Neural crest cell (in vitro differentiated cells): ENCODE measurements around the gene CSTB. TPM values are rescaled to one million over a fixed set of nuclear protein-coding genes. Genes with fewer than 3 reads are reported as not detected.
A peak's percentile ranks its signal among the peaks of the same experiment; 100 is the strongest.

ENCODE experiments used
- DNase-seq: peaks from one replicate; pipeline ENCODE4 v3.0.0; 2021; ENCODE audit warnings: low read depth, mixed read lengths, low spot score
- H3K27ac Mint-ChIP-seq: one replicate; pipeline ENCODE4 v1.8.0; 2021; ENCODE audit warnings: mild to moderate bottlenecking, mixed read lengths; ENCODE audit not compliant: unreplicated experiment
- H3K27me3 Mint-ChIP-seq: 2 replicates; pipeline ENCODE4 v1.8.0; 2021; ENCODE audit warnings: low read depth, mild to moderate bottlenecking, mixed read lengths
- H3K36me3 Mint-ChIP-seq: 2 replicates; pipeline ENCODE4 v1.8.0; 2021; ENCODE audit warnings: low read depth, mild to moderate bottlenecking, mixed read lengths
- H3K4me1 Mint-ChIP-seq: 2 replicates; pipeline ENCODE4 v1.8.0; 2021; ENCODE audit warnings: mixed read lengths
- H3K4me3 Mint-ChIP-seq: one replicate; pipeline ENCODE4 v1.8.0; 2021; ENCODE audit warnings: mild to moderate bottlenecking, mixed read lengths
- H3K9me3 Mint-ChIP-seq: 2 replicates; pipeline ENCODE4 v1.8.0; 2021; ENCODE audit warnings: mixed read lengths
- total RNA-seq: library from RNA; stranded (reverse); gene quantifications from 2 replicates; pipeline ENCODE4 v1.2.1, GENCODE V29; 2021
- TF ChIP-seq, protein P1 (sequence below): fragments of 200-600 bp; sonication (generic); conservative IDR thresholded peaks from 2 replicates; pipeline ENCODE4 v1.5.0; 2021; ENCODE audit warnings: antibody characterized with exemption, mild to moderate bottlenecking

Gene CSTB
- total RNA-seq, 1 donor from 2014 or later = 37.1 TPM

DNA sequence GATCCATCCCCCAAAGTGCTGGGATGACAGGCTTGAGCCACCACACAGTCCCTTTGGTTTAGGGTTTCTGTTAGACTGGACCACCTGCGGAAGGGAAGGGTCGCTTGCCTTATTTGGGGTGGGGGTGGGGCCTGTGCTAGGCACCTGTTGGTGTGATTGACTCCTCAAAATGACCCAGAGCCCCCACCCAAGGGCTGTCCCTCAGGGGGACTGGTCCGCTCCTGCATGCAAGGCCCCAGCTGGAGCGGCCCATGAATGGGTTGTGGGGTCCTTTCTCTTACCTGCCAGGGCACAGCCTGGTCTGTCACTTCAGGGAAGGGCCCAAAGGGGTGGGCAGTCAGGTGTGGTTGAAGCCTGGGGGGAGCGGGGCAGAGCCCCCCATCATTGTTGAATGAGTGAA, 1.8 kb upstream of the CSTB start:
- Mint-ChIP-seq H3K9me3 (no peaks in the 10 kb centered on the region), H3K27me3 (peaks cover 2% of the 10 kb centered on the region), H3K4me1 (peaks cover 31% of the 10 kb centered on the region), H3K27ac (no peak overlapping the region), H3K36me3 (no peaks in the 10 kb centered on the region), H3K4me3 (peak overlapping the region; percentile 87)
- TF ChIP-seq, protein P1, sequence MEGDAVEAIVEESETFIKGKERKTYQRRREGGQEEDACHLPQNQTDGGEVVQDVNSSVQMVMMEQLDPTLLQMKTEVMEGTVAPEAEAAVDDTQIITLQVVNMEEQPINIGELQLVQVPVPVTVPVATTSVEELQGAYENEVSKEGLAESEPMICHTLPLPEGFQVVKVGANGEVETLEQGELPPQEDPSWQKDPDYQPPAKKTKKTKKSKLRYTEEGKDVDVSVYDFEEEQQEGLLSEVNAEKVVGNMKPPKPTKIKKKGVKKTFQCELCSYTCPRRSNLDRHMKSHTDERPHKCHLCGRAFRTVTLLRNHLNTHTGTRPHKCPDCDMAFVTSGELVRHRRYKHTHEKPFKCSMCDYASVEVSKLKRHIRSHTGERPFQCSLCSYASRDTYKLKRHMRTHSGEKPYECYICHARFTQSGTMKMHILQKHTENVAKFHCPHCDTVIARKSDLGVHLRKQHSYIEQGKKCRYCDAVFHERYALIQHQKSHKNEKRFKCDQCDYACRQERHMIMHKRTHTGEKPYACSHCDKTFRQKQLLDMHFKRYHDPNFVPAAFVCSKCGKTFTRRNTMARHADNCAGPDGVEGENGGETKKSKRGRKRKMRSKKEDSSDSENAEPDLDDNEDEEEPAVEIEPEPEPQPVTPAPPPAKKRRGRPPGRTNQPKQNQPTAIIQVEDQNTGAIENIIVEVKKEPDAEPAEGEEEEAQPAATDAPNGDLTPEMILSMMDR = no peak
- DNase-seq = no peak

DNA sequence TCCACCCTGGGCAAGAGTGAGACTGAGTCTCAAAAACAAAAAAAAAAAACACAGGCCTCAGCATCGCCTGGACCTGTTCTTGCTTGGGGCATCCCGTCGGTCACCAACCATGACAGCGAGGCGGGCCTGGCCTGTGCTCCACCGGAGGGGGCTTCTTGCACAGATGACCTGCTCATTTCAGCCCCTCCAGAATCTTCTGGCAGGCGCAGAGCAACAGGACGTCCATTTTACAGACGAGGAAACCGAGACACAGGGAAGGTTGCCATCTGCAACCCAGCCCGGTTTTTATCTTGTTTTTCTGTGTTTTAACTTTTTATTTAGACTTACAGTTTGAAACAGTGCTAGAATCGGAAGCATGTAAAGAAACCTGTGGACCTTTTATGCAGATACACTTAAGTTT, 918 bp downstream of the CSTB start:
- Mint-ChIP-seq H3K4me1 (peaks cover 38% of the 10 kb centered on the region), H3K27ac (no peak overlapping the region)

DNA sequence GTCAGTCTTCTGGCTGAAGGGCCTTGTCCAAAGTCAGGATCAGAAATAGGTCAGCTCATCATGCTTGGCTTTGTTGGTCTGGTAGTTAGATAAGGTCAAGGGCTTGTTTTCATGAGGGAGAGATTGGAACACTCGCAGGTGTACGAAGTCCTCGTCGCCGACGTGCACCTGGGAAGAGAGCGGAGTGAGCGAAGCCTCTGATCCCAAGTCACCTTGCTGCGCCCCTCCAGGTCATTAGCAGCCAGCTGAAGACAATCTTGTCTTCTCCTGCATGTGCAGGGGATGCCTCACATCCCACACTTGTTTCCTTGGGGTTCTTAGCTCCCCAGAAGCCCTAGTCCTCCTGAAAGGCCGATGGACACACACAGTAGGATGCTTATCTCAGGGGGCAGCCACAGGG, 1.9 kb downstream of the CSTB start:
- H3K9me3 Mint-ChIP-seq = no peaks in the 10 kb centered on the region
- DNase-seq = no peak
- H3K4me1 Mint-ChIP-seq = peaks cover 39% of the 10 kb centered on the region
- peaks cover 2% of the 10 kb centered on the region for H3K27me3 Mint-ChIP-seq
- TF ChIP-seq, protein P1 = no peak
- no peak overlapping the region for H3K27ac Mint-ChIP-seq
- H3K36me3 Mint-ChIP-seq = no peaks in the 10 kb centered on the region
- peak overlapping the region; percentile 97 for H3K4me3 Mint-ChIP-seq

More for the DNA sequence above, 918 bp downstream of the CSTB start:
- H3K27me3 Mint-ChIP-seq = peaks cover 2% of the 10 kb centered on the region
- no peaks in the 10 kb centered on the region for H3K9me3 Mint-ChIP-seq
- TF ChIP-seq, protein P1 = no peak
- no peak for DNase-seq
- H3K4me3 Mint-ChIP-seq = peak overlapping the region; percentile 97
- no peaks in the 10 kb centered on the region for H3K36me3 Mint-ChIP-seq

DNA sequence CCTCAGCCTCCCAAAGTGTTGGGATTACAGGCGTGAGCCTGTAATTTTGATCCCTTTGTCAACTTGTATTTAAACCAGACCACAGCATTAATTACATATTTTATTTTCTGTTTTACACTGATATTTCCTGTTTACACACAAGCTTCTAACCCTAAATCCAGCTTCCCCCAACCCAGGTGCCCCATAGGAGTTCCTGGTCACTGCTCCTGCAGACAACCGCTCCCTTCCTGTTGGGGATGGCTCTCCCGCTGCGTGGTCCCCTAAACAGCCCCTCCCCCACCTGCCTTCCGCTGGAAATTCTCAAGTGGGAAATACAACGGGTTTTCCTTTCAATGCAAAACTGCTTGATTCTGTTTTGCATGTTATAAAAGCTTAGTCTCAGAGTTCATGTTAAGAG, 3.7 kb downstream of the CSTB start:
- H3K4me1 Mint-ChIP-seq = peaks cover 41% of the 10 kb centered on the region
- peaks cover 2% of the 10 kb centered on the region for H3K27me3 Mint-ChIP-seq
- DNase-seq = no peak
- H3K27ac Mint-ChIP-seq = no peak overlapping the region
- H3K4me3 Mint-ChIP-seq = no peak overlapping the region
- no peaks in the 10 kb centered on the region for H3K36me3 Mint-ChIP-seq
- no peaks in the 10 kb centered on the region for H3K9me3 Mint-ChIP-seq
- TF ChIP-seq, protein P1 = no peak

DNA sequence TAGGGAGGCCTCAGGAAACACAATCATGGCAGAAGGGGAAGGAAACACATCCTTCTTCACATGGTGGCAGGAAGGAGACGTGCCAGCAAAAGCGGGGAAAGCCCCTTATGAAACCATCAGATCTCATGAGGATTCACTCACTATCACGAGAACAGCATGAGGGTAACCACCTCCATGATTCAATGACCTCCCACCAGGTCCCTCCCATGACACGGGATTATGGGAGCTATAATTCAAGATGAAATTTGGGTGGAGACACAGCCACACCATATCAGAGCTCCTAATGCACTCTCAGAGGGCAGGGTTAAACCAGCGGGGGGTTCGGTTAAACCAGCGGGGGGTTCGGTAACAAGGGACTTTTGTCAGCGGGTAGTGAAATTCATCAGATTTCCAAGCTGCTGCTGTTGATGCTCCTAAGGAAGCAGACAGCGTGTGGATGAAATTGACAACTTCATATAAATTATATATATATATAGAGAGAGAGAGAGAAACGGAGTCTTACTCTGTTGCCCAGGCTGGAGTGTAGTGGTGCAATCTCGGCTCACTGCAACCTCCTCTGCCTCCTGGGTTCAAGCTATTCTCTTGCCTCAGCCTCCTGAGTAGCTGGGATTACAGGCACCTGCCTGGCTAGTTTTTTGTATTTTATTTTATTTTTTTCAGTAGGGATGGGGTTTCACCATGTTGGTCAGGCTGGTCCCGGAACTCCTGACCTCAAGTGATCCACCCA, 4.2 kb downstream of the CSTB start:
- peaks cover 44% of the 10 kb centered on the region for H3K4me1 Mint-ChIP-seq
- H3K9me3 Mint-ChIP-seq = no peaks in the 10 kb centered on the region
- no peaks in the 10 kb centered on the region for H3K36me3 Mint-ChIP-seq
- TF ChIP-seq, protein P1 = no peak
- no peak overlapping the region for H3K27ac Mint-ChIP-seq
- no peak for DNase-seq
- peak overlapping the region; percentile 47 for H3K4me3 Mint-ChIP-seq
- peaks cover 2% of the 10 kb centered on the region for H3K27me3 Mint-ChIP-seq
